NCI-H187 treated with DMSO at 0.1 percent for 48 hours (cell line): ENCODE results near the gene FBXO27.
"Not testable (repeated sequence)": the region's sequence is repeated elsewhere in the genome, so short reads cannot be mapped to it uniquely, and the experiment has no call there.

Source experiments
- DNase-seq: peaks from one replicate; lab custom pipeline; 2025; lab: John Stamatoyannopoulos, UW

FBXO27 gene

GRCh38 chr19:39038098-39038497, 5.7 kb upstream of the FBXO27 start:
- no peak for DNase-seq

DNA sequence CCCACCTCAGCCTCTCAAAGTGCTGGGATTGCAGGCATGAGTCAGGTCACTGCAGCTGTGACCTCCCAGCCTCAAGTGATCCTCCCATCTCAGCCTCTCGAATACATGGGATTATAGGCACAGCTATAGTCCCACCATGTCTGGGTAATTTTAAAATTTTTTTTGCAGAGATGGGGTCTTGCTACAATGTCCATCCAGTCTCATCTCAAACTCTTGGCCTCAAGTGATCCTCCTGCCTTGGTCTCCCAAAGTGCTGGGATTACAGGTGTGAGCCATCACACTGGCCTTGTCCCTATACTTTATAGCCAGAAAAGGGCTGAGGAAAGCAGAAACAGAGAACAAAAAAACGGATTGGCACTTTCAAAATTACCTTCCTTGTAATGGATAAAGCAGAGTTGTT, 4.8 kb upstream of the FBXO27 start:
- no peak for DNase-seq

GRCh38 chr19:39036581-39036980, 4.2 kb upstream of the FBXO27 start:
- DNase-seq: no peak

- no peak for DNase-seq
These were observed 834 bp downstream of the FBXO27 start for GRCh38 chr19:39031368-39032062.

DNA sequence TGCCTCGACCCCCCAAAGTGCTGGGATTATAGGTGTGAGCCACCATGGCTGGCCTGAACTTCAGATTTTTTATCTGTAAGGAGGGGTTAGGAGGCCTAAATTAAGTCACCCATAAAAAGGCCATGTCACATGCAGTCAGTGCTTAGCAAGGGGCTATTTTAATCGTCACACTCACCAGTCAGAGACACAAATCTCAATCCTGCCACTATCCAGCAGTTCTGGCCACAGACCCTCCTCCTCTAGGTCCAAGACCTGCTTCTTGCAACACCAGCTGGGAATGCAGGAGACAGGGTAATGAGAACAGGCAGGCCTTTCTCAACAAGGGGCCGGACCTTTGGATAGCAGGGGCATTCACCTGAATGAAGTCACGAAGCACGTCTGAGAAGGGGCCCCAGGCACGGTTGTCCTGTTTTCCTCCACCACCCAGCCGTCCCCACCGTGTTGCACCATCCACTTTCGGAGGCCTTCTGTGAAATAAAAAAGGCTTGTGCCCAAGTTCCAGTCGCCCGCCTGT, 1.4 kb downstream of the FBXO27 start:
- no peak for DNase-seq

- DNase-seq: no peak
These were observed 7.3 kb downstream of the FBXO27 start for GRCh38 chr19:39024875-39025641.

DNA sequence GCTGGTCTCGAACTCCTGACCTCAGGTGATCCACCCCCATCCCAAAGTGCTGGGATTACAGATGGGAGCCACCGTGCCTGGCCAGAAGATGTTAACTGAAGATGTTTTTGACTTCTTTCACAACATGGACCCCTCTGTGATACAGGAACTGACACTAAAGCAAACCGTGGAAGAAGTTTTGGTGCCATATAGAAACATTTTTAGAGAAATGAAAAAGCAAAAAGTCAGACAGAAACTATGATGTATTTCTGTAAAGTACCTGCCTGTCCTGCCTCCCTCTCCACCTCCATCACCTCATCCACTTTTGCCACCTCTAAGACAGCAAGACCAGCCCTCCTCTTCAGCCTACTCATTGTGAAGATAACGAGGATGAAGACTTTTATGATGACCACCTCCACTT, 11.3 kb downstream of the FBXO27 start:
- DNase-seq: no peak

GRCh38 chr19:39017646-39018045, 14.7 kb downstream of the FBXO27 start:
- DNase-seq: no peak

DNA sequence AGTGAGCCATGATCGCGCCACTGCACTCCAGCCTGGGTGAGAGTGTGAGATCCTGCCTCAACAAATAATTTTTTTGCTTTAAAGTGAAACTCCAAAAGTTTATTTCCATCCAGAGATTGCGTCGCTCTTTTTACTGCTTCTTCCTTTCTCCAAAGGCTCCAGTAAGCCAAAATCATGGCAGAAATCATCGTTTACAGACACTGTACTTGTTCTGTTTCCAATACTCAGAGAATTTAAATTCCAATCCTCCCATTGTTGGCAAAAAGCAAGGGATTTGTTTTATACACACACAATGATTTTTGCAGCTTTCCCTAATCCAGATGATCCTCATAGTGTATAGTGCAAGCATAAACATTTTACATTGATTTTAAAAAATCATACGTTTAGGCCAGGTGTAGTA, 15.3 kb downstream of the FBXO27 start:
- no peak for DNase-seq

DNA sequence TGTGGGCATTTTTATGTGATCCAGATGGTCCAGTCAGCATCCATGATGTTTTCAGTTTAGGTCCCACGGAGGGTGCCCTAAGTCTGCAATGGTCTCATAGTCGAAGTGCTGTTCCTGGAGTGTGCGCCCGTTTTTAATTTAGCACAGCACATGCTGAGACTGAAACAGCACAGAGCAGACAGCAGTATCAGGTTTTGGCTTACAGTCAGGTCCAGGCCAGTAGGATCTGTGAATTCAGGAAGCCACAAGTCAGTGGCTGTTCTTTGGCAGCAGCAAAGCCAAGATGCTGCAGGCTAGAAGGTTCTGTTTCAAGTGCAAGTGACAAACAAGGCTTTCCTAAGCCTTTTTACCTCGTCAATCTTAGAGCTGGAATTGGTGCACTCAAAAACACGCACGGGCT, 18.3 kb downstream of the FBXO27 start:
- no peak for DNase-seq

DNA sequence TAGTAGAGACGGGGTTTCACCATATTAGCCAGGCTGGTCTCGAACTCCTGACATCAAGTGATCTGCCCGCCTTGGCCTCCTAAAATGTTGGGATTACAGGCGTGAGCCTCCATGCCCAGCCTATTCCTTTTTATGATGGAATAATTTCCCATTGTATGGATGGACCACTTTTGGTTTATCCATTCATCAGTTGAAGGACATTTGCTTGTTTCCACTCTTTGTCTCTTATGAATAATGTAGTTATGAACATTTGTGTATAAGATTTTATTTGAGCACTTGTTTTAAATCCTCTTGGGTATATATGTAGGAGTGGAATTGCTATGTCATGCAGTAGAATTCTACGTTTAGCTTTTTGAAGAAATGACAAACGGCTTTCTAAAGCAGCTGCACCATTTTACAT, 23.3 kb downstream of the FBXO27 start:
- DNase-seq: no peak

DNA sequence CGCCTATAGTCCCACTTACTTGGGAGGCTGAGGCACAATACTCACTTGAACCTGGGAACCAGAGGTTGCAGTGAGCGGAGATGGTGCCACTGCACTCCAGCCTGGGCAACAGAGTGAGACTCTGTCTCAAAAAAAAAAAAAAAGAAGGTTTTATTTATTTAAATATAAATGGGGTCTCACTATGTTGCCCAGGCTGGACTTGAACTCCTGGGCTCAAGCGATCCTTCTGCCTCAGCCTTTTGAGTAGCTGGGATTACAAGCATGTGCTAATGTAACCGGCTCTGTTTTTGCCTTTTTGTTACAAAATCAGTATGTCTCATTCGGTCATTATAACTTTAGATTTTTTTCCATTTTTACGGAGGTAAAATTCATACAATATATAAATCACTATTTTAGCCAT, 24.2 kb downstream of the FBXO27 start:
- DNase-seq: no peak

GRCh38 chr19:39007096-39007495, 25.3 kb downstream of the FBXO27 start:
- DNase-seq: no peak

DNA sequence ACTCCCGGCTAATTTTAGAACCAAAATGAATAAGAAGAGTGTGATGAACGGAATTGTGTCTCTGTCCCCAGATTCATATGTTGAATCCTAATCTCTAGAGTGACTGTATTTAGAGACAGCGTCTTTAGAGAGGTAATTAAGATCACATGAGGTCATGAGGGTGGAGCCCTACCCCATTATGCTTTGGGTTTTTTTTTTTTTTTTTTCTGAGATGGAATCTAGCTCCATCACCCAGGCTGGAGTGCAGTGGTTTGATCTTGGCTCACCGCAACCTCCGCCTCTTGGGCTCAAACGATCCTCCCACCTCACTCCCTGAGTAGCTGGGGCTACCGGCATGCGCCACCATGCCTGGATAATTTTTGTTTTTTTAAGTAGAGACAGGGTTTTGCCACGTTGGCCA, 27.9 kb downstream of the FBXO27 start:
- no peak for DNase-seq

- no peak for DNase-seq
These were observed 28.6 kb downstream of the FBXO27 start for GRCh38 chr19:39003796-39004195.

DNA sequence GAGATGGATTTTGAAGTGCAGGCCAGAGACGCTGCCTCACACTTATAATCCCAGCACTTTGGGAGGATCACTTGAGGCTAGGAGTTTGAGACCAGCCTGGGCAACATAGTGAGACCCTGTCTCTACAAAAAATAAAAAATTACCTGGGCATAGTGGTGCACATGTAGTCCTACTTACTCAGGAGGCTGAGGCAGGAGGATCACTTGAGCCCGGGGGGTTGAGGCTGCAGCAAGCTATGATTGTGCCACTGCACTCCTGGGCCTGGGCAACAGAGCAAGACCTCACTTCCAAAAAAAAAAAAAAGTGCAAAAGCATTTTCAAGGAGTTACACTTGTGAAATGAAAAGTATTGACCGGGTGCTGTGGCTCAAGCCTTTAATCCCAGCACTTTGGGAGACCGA, 29.2 kb downstream of the FBXO27 start:
- no peak for DNase-seq

GRCh38 chr19:39001041-39001440, 31.3 kb downstream of the FBXO27 start:
- DNase-seq: no peak

DNA sequence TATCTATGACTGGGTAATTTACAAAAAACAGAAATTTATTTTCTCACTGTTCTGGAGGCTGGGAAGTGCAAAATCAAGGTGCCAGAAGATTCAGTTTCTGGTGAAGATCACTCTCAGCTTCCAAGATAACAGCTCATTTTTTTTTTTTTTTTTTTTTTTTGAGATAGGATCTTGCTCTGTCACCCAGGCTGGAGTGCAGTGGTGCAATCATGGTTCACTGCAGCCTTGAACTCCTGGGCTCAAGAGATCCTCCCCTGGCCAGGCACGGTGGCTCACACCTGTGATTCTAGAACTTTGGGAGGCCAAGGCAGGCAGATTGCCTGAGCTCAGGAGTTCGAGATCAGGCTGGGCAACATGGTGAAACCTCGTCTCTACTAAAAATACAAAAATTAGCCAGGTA, 34.8 kb downstream of the FBXO27 start:
- not testable (repeated sequence) for DNase-seq

- no peak for DNase-seq
These were observed 39.1 kb downstream of the FBXO27 start for GRCh38 chr19:38993271-38993670.

DNA sequence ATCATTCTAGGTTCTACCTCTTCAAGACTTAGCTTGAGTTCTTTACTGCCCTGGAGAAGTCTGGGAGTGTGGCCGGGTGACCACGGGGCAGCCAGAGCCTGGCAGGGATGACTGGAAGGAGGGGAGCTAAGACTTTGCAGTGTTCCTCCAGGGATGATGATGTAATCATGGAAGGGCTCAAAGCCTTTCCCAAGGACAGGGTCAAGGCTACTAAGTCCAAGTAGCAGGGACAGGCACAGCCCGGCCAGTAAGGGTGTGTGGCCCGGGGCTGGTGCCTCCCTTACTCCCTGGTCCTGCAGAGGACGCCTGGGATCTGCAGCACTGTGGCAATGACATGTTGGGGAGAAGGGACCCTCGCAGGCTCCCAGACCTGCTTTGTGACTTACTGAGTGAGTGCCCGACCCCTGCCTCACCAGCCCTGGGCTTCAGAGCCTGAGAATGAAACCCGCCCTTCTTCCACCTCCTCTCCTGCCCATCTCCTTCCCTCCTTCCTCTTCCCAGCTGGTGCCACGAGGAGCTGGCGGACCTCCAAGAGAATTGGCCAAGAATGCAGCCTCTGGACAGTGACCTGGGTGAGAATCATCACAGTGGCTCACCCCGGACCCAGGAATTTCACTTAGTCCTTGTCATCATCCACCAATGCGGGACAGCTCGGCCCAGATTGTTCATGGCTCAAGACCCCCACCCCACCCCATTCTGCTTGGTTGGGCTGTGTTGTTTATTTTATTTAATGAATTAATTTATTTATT, 41.2 kb downstream of the FBXO27 start:
- DNase-seq: no peak

GRCh38 chr19:38989614-38990013, 42.7 kb downstream of the FBXO27 start:
- not testable (repeated sequence) for DNase-seq

DNA sequence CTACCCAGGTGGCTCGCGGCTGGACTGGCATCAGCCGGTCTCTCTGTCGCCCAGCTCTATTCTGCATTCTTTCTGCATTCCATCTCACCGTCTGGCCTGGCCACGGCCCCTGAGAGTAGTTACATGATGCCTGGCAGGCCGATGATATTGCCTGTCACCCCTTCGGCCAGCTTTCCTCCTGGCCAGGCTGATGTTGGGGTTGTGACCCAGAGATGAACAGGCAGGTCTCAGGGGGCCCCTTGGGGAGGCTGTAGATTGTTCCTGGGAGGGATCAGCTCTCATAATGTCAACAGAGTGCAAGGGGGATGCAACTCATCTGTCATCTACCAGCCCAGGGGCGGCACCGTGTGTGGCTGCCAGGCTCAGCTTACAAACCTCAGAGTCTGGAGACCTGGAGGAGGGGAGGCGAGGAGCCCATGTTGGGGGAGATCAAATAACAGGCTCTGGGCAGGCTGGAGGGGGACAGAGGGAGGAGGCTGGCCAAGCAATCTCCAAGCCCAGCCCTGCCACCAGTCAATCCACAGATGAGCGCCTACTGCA, 43.2 kb downstream of the FBXO27 start:
- no peak for DNase-seq
